Neural cell (in vitro differentiated cells): ENCODE measurements around the gene SIRPG.

Source experiments
- CTCF ChIP-seq: fragments of 450-650 bp; IDR thresholded peaks from 2 replicates; pipeline ENCODE4 v1.5.1; 2014; ENCODE audit warnings: antibody characterized with exemption, mild to moderate bottlenecking, moderate library complexity; ENCODE audit not compliant: poor library complexity, severe bottlenecking
- EP300 ChIP-seq: fragments of 450-650 bp; conservative IDR thresholded peaks from 2 replicates; pipeline ENCODE4 v1.6.1; 2014; ENCODE audit warnings: antibody characterized with exemption, mild to moderate bottlenecking, moderate library complexity; ENCODE audit not compliant: poor library complexity, severe bottlenecking
- SMC3 ChIP-seq: fragments of 450-650 bp; conservative IDR thresholded peaks from 2 replicates; pipeline ENCODE4 v1.6.1; 2014; ENCODE audit warnings: antibody characterized with exemption, mild to moderate bottlenecking, moderate library complexity; ENCODE audit not compliant: poor library complexity
- TF ChIP-seq, protein P1 (sequence below): IDR thresholded peaks from 2 replicates; pipeline ENCODE4 v1.6.1; 2012; ENCODE audit warnings: borderline replicate concordance

- TF ChIP-seq CTCF, result no peak
- TF ChIP-seq EP300, result no peak
- no peak for TF ChIP-seq SMC3
- TF ChIP-seq, protein P1, sequence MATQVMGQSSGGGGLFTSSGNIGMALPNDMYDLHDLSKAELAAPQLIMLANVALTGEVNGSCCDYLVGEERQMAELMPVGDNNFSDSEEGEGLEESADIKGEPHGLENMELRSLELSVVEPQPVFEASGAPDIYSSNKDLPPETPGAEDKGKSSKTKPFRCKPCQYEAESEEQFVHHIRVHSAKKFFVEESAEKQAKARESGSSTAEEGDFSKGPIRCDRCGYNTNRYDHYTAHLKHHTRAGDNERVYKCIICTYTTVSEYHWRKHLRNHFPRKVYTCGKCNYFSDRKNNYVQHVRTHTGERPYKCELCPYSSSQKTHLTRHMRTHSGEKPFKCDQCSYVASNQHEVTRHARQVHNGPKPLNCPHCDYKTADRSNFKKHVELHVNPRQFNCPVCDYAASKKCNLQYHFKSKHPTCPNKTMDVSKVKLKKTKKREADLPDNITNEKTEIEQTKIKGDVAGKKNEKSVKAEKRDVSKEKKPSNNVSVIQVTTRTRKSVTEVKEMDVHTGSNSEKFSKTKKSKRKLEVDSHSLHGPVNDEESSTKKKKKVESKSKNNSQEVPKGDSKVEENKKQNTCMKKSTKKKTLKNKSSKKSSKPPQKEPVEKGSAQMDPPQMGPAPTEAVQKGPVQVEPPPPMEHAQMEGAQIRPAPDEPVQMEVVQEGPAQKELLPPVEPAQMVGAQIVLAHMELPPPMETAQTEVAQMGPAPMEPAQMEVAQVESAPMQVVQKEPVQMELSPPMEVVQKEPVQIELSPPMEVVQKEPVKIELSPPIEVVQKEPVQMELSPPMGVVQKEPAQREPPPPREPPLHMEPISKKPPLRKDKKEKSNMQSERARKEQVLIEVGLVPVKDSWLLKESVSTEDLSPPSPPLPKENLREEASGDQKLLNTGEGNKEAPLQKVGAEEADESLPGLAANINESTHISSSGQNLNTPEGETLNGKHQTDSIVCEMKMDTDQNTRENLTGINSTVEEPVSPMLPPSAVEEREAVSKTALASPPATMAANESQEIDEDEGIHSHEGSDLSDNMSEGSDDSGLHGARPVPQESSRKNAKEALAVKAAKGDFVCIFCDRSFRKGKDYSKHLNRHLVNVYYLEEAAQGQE, result no peak
Measured at GRCh38 chr20:1657556-1658334, at the start of gene SIRPG.
